ENCODE data around the gene CENPH.
"Not testable (repeated sequence)": the region's sequence is repeated elsewhere in the genome, so short reads cannot be mapped to it uniquely, and the experiment has no call there.

GRCh38 chr5:69236733-69237132 is 47.4 kb downstream of the CENPH start:
- not testable (repeated sequence) for TF ChIP-seq CTCF (IDR thresholded peaks at IDR 0.05; ENCODE audit: insufficient read depth, low read length, poor library complexity, severe bottlenecking); EZH2phosphoT487 (conservative IDR thresholded peaks at IDR 0.05; ENCODE audit: low read length)
